22Rv1 (cell line): ENCODE results near the gene STX10.

ENCODE experiments used
- ZFX ChIP-seq: fragments of 450-650 bp; IDR thresholded peaks from 2 replicates; pipeline ENCODE4 v1.6.1; 2017; ENCODE audit warnings: antibody characterized with exemption, borderline replicate concordance
- TF ChIP-seq, protein P1 (sequence below): fragments of 450-650 bp; IDR thresholded peaks from 2 replicates; pipeline ENCODE4 v1.5.1; 2017; ENCODE audit warnings: mild to moderate bottlenecking

DNA sequence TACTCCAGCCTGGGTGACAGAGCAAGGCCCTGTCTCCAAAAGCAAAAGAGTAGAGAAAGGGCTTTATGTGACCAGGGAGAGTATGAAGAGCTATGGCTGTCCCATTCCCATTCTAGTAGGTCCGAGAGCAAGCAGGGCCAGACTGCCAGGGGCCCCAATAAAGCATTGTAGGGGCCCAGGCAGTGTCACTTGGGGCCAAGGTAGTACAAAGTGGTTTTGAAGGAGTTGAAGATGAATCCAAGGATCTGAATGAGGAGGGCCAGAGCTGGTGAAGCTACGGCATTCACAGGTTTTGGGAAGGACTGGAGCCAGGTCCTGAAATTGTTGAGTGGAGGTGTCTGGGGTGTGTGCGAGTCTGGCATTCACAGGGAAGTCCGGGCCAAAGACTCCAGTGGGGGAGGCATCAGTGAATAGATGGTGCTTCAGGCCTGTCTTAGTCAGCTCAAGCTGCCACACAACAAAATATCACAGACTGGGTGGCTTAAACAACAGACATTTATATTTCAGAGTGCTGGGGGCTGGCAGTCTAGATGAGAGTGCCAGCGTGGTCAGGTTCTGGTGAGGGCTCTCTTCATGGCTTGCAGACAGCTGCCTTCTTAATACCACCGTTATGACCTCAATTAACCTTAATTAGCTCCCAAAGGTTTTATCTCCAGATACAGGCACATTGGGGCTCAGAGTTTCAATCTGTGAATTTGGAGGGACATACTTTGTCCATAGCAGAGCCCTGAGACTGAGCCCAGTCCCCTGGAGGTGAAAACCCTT lies 22.2 kb downstream of the STX10 start:
- TF ChIP-seq, protein P1, sequence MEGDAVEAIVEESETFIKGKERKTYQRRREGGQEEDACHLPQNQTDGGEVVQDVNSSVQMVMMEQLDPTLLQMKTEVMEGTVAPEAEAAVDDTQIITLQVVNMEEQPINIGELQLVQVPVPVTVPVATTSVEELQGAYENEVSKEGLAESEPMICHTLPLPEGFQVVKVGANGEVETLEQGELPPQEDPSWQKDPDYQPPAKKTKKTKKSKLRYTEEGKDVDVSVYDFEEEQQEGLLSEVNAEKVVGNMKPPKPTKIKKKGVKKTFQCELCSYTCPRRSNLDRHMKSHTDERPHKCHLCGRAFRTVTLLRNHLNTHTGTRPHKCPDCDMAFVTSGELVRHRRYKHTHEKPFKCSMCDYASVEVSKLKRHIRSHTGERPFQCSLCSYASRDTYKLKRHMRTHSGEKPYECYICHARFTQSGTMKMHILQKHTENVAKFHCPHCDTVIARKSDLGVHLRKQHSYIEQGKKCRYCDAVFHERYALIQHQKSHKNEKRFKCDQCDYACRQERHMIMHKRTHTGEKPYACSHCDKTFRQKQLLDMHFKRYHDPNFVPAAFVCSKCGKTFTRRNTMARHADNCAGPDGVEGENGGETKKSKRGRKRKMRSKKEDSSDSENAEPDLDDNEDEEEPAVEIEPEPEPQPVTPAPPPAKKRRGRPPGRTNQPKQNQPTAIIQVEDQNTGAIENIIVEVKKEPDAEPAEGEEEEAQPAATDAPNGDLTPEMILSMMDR, result no peak
- TF ChIP-seq ZFX, result no peak
